PC-3 (cell line): ENCODE measurements around the gene TMEM97. TPM values are rescaled to one million over a fixed set of nuclear protein-coding genes. Genes with fewer than 3 reads are reported as not detected.

Source experiments
- ATAC-seq: fragments of 200-7000 bp; cut with Tn5 transposase; 2 replicates; pipeline ENCODE4 v1.9.1; 2020; ENCODE audit warnings: mild to moderate bottlenecking, moderate library complexity
- BruUV-seq: library from RNA; stranded (reverse); fragments of 400-500 nt; replicated peaks from 2 replicates; lab custom pipeline; 2021; lab: Mats Ljungman, UMichigan
- CTCF ChIA-PET: fragments of 300-600 bp; sonication (Branson Sonifier 250); formaldehyde crosslinking; loops from one replicate; lab custom pipeline; 2022; ENCODE audit warnings: antibody characterized with exemption; lab: Charles Lee
- POLR2A ChIA-PET: fragments of 300-600 bp; sonication (Branson Sonifier 250); formaldehyde crosslinking; loops from one replicate; lab custom pipeline; 2022; ENCODE audit warnings: antibody characterized with exemption; ENCODE audit not compliant: unreplicated experiment; lab: Charles Lee
- DNase-seq: peaks from one replicate; pipeline ENCODE4 v3.0.0-alpha.2; 2015
- H2AFZ ChIP-seq: fragments of 300-600 bp; sonication (generic); 2 replicates; pipeline ENCODE4 v1.6.0; 2016; ENCODE audit warnings: antibody characterized with exemption, low read length
- H3F3A ChIP-seq: fragments of 300-600 bp; sonication (generic); one replicate; pipeline ENCODE4 v1.6.0; 2017; ENCODE audit warnings: antibody characterized with exemption, low read length, control low read depth, mild to moderate bottlenecking; ENCODE audit not compliant: unreplicated experiment
- H3K27ac ChIP-seq: fragments of 300-600 bp; sonication (generic); 2 replicates; pipeline ENCODE4 v1.5.1; 2016; ENCODE audit warnings: mild to moderate bottlenecking, low read length
- H3K27me3 ChIP-seq: fragments of 300-600 bp; sonication (generic); 2 replicates; pipeline ENCODE4 v1.6.1; 2016; ENCODE audit warnings: low read length, mixed read lengths
- H3K36me3 ChIP-seq: fragments of 300-600 bp; sonication (generic); 2 replicates; pipeline ENCODE4 v1.6.1; 2016; ENCODE audit warnings: low read depth, mixed run types, low read length, mixed read lengths
- H3K4me1 ChIP-seq: fragments of 300-600 bp; sonication (generic); 2 replicates; pipeline ENCODE4 v1.5.1; 2016; ENCODE audit warnings: low read length; ENCODE audit not compliant: insufficient read depth
- H3K4me2 ChIP-seq: fragments of 300-600 bp; sonication (generic); 2 replicates; pipeline ENCODE4 v1.6.0; 2016; ENCODE audit warnings: low read length
- H3K4me3 ChIP-seq: fragments of 300-600 bp; sonication (generic); 2 replicates; pipeline ENCODE4 v1.5.1; 2016; ENCODE audit warnings: mild to moderate bottlenecking, low read length, mixed read lengths
- H3K79me2 ChIP-seq: fragments of 300-600 bp; sonication (generic); 2 replicates; pipeline ENCODE4 v1.6.1; 2017; ENCODE audit warnings: low read length, mixed read lengths
- H3K9ac ChIP-seq: fragments of 300-600 bp; sonication (generic); 2 replicates; pipeline ENCODE4 v1.6.0; 2016; ENCODE audit warnings: mild to moderate bottlenecking, low read length
- H3K9me2 ChIP-seq: fragments of 300-600 bp; sonication (generic); replicated peaks from 2 replicates; pipeline ENCODE4 v1.6.1; 2016; ENCODE audit warnings: mixed run types, low read length, mixed read lengths
- H3K9me3 ChIP-seq: fragments of 300-600 bp; sonication (generic); 2 replicates; pipeline ENCODE4 v1.6.1; 2016; ENCODE audit warnings: low read length, mixed read lengths
- H4K20me1 ChIP-seq: fragments of 300-600 bp; sonication (generic); 2 replicates; pipeline ENCODE4 v1.6.1; 2016; ENCODE audit warnings: low read length, mixed read lengths
- EZH2 ChIP-seq: fragments of 300-600 bp; sonication (generic); IDR thresholded peaks from one replicate; pipeline ENCODE4 v1.6.1; 2017; ENCODE audit warnings: antibody characterized with exemption, mild to moderate bottlenecking, low read length; ENCODE audit not compliant: unreplicated experiment
- EZH2phosphoT487 ChIP-seq: fragments of 300-600 bp; sonication (generic); IDR thresholded peaks from 2 replicates; pipeline ENCODE4 v1.6.1; 2018; ENCODE audit warnings: mild to moderate bottlenecking, antibody characterized with exemption, low read length, borderline replicate concordance
- intact Hi-C: fragments of 100-400 bp; cut with micrococcal nuclease; formaldehyde crosslinking; loops from 2 replicates; pipeline ENCODE4 v1.9.0; 2023
- total RNA-seq: library from RNA; depleted of rRNA; stranded (reverse); fragments of >200 nt; gene quantifications from 2 replicates; pipeline ENCODE4 v1.2.3, GENCODE V29; 2014
- TF ChIP-seq, protein P1 (sequence below): fragments of 300-600 bp; sonication (generic); conservative IDR thresholded peaks from 2 replicates; pipeline ENCODE4 v1.5.1; 2017; ENCODE audit warnings: antibody characterized with exemption, low read depth, mild to moderate bottlenecking, low read length

The TMEM97 gene
- total RNA-seq, 1 experiment from 2014 or later = 40.5 TPM

GRCh38 chr17:28370744-28371103, 51.7 kb downstream of the TMEM97 start:
- Histone ChIP-seq H3K9me2 (no peaks in the 10 kb centered on the region), H3K27me3 (no peaks in the 10 kb centered on the region), H2AFZ (no peak overlapping the region), H3K4me2 (no peak overlapping the region), H3K36me3 (no peaks in the 10 kb centered on the region), H3K4me1 (no peaks in the 10 kb centered on the region), H4K20me1 (no peaks in the 10 kb centered on the region), H3K9me3 (no peaks in the 10 kb centered on the region), H3K27ac (no peak overlapping the region), H3K4me3 (no peak overlapping the region), H3K9ac (no peak overlapping the region), H3F3A (no peaks in the 10 kb centered on the region), H3K79me2 (no peaks in the 10 kb centered on the region)
- DNase-seq (no peak), ATAC-seq (no peak)
- no TSS peak for BruUV-seq
- TF ChIP-seq EZH2phosphoT487 (no peak), EZH2 (no peak)
- TF ChIP-seq, protein P1, sequence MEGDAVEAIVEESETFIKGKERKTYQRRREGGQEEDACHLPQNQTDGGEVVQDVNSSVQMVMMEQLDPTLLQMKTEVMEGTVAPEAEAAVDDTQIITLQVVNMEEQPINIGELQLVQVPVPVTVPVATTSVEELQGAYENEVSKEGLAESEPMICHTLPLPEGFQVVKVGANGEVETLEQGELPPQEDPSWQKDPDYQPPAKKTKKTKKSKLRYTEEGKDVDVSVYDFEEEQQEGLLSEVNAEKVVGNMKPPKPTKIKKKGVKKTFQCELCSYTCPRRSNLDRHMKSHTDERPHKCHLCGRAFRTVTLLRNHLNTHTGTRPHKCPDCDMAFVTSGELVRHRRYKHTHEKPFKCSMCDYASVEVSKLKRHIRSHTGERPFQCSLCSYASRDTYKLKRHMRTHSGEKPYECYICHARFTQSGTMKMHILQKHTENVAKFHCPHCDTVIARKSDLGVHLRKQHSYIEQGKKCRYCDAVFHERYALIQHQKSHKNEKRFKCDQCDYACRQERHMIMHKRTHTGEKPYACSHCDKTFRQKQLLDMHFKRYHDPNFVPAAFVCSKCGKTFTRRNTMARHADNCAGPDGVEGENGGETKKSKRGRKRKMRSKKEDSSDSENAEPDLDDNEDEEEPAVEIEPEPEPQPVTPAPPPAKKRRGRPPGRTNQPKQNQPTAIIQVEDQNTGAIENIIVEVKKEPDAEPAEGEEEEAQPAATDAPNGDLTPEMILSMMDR = no peak
- ChIA-PET CTCF (no interaction called here), POLR2A (no interaction called here)
- intact Hi-C loops = no loop called here

DNA sequence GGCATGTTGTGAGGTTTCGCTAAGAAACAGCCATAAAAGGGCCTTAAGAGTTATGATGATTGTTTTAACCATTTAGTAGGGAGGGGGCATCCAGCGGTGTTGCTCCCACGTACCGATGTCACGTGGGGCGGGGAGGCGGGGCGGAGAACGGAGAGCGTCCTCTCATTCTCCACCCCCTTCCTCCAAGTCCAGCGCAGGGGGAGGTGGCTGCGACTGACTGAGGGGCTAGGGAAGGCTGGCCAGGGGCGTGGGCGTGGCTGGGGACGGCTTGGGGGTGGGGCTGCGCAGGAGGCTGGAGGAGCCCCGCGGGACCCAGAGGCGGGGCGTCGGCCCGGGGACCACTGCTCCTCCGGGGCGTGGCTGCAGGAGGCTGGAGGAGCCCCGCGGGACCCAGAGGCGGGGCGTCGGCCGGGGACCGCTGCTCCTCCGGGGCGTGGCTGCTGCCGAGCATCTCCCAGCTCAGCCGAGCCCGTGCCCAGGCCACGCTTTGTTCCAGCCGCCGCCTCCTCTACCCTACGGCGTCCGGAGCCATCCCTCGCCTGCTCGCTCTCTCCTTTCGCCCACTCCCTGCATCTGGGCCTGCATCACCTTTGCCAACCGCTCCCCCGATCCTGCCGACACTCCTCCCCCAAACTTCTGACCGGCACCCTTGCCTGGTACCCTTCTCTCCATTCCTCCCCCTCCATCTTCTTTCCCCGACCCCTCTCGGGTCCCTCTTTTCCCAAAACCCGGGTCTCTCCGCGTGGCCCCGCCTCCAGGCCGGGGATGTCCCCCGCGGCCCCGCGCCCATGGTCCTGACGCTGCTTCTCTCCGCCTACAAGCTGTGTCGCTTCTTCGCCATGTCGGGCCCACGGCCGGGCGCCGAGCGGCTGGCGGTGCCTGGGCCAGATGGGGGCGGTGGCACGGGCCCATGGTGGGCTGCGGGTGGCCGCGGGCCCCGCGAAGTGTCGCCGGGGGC, 52.5 kb downstream of the TMEM97 start, which contains the start of gene SARM1:
Gene SARM1, plus strand, starts transcription at position 450 of the 958 bp plus-strand sequence. Its CDS starts 339 bp downstream, at position 789.
- ATAC-seq (peak; percentile 46), DNase-seq (no peak)
- no peaks in the 10 kb centered on the region for H3K9me3 ChIP-seq
- no TSS peak for BruUV-seq
- POLR2A ChIA-PET = no interaction called here
- H3F3A ChIP-seq = no peaks in the 10 kb centered on the region
- H3K4me3 ChIP-seq = no peak within 1 kb of the TSS
- H3K79me2 ChIP-seq = no peaks in the 10 kb centered on the region
- H3K36me3 ChIP-seq = no peaks in the 10 kb centered on the region
- no peak within 1 kb of the TSS for H3K4me2 ChIP-seq
- no peak within 1 kb of the TSS for H2AFZ ChIP-seq
- CTCF ChIA-PET = no interaction called here
- H3K9me2 ChIP-seq = no peaks in the 10 kb centered on the region
- intact Hi-C loops = no loop called here
- H3K27ac ChIP-seq = no peak within 1 kb of the TSS
- no peak within 1 kb of the TSS for H3K9ac ChIP-seq
- TF ChIP-seq EZH2 = no peak
- TF ChIP-seq EZH2phosphoT487 = no peak
- TF ChIP-seq, protein P1 = no peak
- no peaks in the 10 kb centered on the region for H3K27me3 ChIP-seq
- H4K20me1 ChIP-seq = no peaks in the 10 kb centered on the region
- no peaks in the 10 kb centered on the region for H3K4me1 ChIP-seq
